Activated naive CD8-positive, alpha-beta T cell treated with anti-CD3 and anti-CD28 coated beads, Interleukin-2, amount 50 U/mL, for 24 hours (primary cell): Measurements from ENCODE around the gene GBX2.

Source experiments
- ATAC-seq: fragments of 150-1000 bp; cut with Tn5 transposase; one replicate; pipeline ENCODE4 v1.10.0; 2021
- DNase-seq: peaks from one replicate; pipeline ENCODE4 v3.0.0; 2021
- H3K27ac Mint-ChIP-seq: one replicate; pipeline ENCODE4 v1.8.0; 2021; ENCODE audit warnings: mild to moderate bottlenecking, mixed read lengths
- H3K27me3 Mint-ChIP-seq: one replicate; pipeline ENCODE4 v1.8.0; 2021; ENCODE audit warnings: mixed read lengths
- H3K36me3 Mint-ChIP-seq: one replicate; pipeline ENCODE4 v1.8.0; 2021; ENCODE audit warnings: low read depth, mixed read lengths
- H3K4me1 Mint-ChIP-seq: one replicate; pipeline ENCODE4 v1.8.0; 2021; ENCODE audit warnings: mixed read lengths
- H3K4me3 Mint-ChIP-seq: one replicate; pipeline ENCODE4 v1.8.0; 2021; ENCODE audit warnings: mild to moderate bottlenecking, moderate library complexity, mixed read lengths
- H3K9me3 Mint-ChIP-seq: one replicate; pipeline ENCODE4 v1.8.0; 2021; ENCODE audit warnings: mixed read lengths

GBX2 gene

GRCh38 chr2:236204953-236205352 is 36.8 kb upstream of the GBX2 start:
- no peak for ATAC-seq
- no peak for DNase-seq
- Mint-ChIP-seq H3K9me3 (no peaks in the 10 kb centered on the region), H3K4me1 (no peaks in the 10 kb centered on the region), H3K36me3 (no peaks in the 10 kb centered on the region), H3K27me3 (peaks cover 2% of the 10 kb centered on the region), H3K27ac (no peak overlapping the region), H3K4me3 (no peak overlapping the region)

- H3K27ac Mint-ChIP-seq, result no peak overlapping the region
These were observed 32.2 kb upstream of the GBX2 start for GRCh38 chr2:236200378-236200777.

GRCh38 chr2:236196366-236196765 is 28.2 kb upstream of the GBX2 start:
- H3K9me3 Mint-ChIP-seq, result no peaks in the 10 kb centered on the region
- ATAC-seq (no peak), DNase-seq (no peak)
- no peak overlapping the region for H3K27ac Mint-ChIP-seq
- H3K4me3 Mint-ChIP-seq, result no peak overlapping the region
- H3K36me3 Mint-ChIP-seq, result no peaks in the 10 kb centered on the region
- no peaks in the 10 kb centered on the region for H3K4me1 Mint-ChIP-seq
- H3K27me3 Mint-ChIP-seq, result peaks cover 2% of the 10 kb centered on the region

More at GRCh38 chr2:236200378-236200777, 32.2 kb upstream of the GBX2 start:
- peaks cover 2% of the 10 kb centered on the region for H3K27me3 Mint-ChIP-seq
- no peaks in the 10 kb centered on the region for H3K36me3 Mint-ChIP-seq
- DNase-seq (no peak), ATAC-seq (no peak)
- no peaks in the 10 kb centered on the region for H3K9me3 Mint-ChIP-seq
- no peaks in the 10 kb centered on the region for H3K4me1 Mint-ChIP-seq
- no peak overlapping the region for H3K4me3 Mint-ChIP-seq

- DNase-seq (no peak), ATAC-seq (no peak)
- Mint-ChIP-seq H3K36me3 (no peaks in the 10 kb centered on the region), H3K9me3 (no peaks in the 10 kb centered on the region), H3K4me1 (no peaks in the 10 kb centered on the region), H3K27me3 (peaks cover 2% of the 10 kb centered on the region), H3K27ac (no peak overlapping the region), H3K4me3 (no peak overlapping the region)
These were observed 27.5 kb upstream of the GBX2 start for GRCh38 chr2:236195726-236196125.

- Mint-ChIP-seq H3K9me3 (no peaks in the 10 kb centered on the region), H3K4me1 (no peaks in the 10 kb centered on the region), H3K36me3 (no peaks in the 10 kb centered on the region), H3K27ac (no peak overlapping the region), H3K4me3 (no peak overlapping the region), H3K27me3 (peaks cover 2% of the 10 kb centered on the region)
- no peak for ATAC-seq
- DNase-seq, result no peak
These were observed 26.6 kb upstream of the GBX2 start for GRCh38 chr2:236194786-236195185.

- Mint-ChIP-seq H3K27ac (no peak overlapping the region), H3K4me1 (no peaks in the 10 kb centered on the region), H3K36me3 (no peaks in the 10 kb centered on the region), H3K4me3 (no peak overlapping the region), H3K9me3 (no peaks in the 10 kb centered on the region), H3K27me3 (no peaks in the 10 kb centered on the region)
- DNase-seq (no peak), ATAC-seq (no peak)
These were observed 24.8 kb upstream of the GBX2 start for GRCh38 chr2:236193026-236193425.

- no peaks in the 10 kb centered on the region for H3K36me3 Mint-ChIP-seq
- H3K9me3 Mint-ChIP-seq, result peaks cover 7% of the 10 kb centered on the region
- H3K27me3 Mint-ChIP-seq, result peaks cover 5% of the 10 kb centered on the region
These were observed 22.5 kb upstream of the GBX2 start for GRCh38 chr2:236190674-236191073.

GRCh38 chr2:236184701-236185100 is 16.5 kb upstream of the GBX2 start:
- Mint-ChIP-seq H3K4me1 (peaks cover 2% of the 10 kb centered on the region), H3K27ac (no peak overlapping the region), H3K4me3 (no peak overlapping the region), H3K9me3 (peaks cover 7% of the 10 kb centered on the region), H3K36me3 (no peaks in the 10 kb centered on the region), H3K27me3 (peaks cover 45% of the 10 kb centered on the region)
- DNase-seq (no peak), ATAC-seq (no peak)

More at GRCh38 chr2:236190674-236191073, 22.5 kb upstream of the GBX2 start:
- DNase-seq (no peak), ATAC-seq (no peak)
- no peaks in the 10 kb centered on the region for H3K4me1 Mint-ChIP-seq
- H3K4me3 Mint-ChIP-seq, result no peak overlapping the region
- H3K27ac Mint-ChIP-seq, result no peak overlapping the region

- Mint-ChIP-seq H3K4me1 (peaks cover 9% of the 10 kb centered on the region), H3K27ac (no peak overlapping the region), H3K9me3 (no peaks in the 10 kb centered on the region), H3K27me3 (peaks cover 74% of the 10 kb centered on the region), H3K36me3 (no peaks in the 10 kb centered on the region), H3K4me3 (no peak overlapping the region)
- DNase-seq (peak; percentile 56), ATAC-seq (no peak)
These were observed 12.8 kb upstream of the GBX2 start for GRCh38 chr2:236180831-236181453.

- Mint-ChIP-seq H3K27me3 (peaks cover 73% of the 10 kb centered on the region), H3K27ac (no peak overlapping the region), H3K9me3 (no peaks in the 10 kb centered on the region), H3K36me3 (no peaks in the 10 kb centered on the region), H3K4me1 (peaks cover 9% of the 10 kb centered on the region), H3K4me3 (no peak overlapping the region)
- DNase-seq (no peak), ATAC-seq (no peak)
These were observed 12.1 kb upstream of the GBX2 start for GRCh38 chr2:236180076-236180816.

- no peaks in the 10 kb centered on the region for H3K36me3 Mint-ChIP-seq
- ATAC-seq (no peak), DNase-seq (no peak)
- H3K27ac Mint-ChIP-seq, result no peak overlapping the region
- peaks cover 9% of the 10 kb centered on the region for H3K4me1 Mint-ChIP-seq
- H3K4me3 Mint-ChIP-seq, result no peak overlapping the region
- peaks cover 76% of the 10 kb centered on the region for H3K27me3 Mint-ChIP-seq
- no peaks in the 10 kb centered on the region for H3K9me3 Mint-ChIP-seq
These were observed 11.3 kb upstream of the GBX2 start for GRCh38 chr2:236179236-236180075.

- Mint-ChIP-seq H3K4me3 (no peak overlapping the region), H3K4me1 (peaks cover 9% of the 10 kb centered on the region), H3K27me3 (peaks cover 78% of the 10 kb centered on the region), H3K36me3 (no peaks in the 10 kb centered on the region), H3K27ac (no peak overlapping the region), H3K9me3 (no peaks in the 10 kb centered on the region)
- DNase-seq (no peak), ATAC-seq (no peak)
These were observed 10.7 kb upstream of the GBX2 start for GRCh38 chr2:236178890-236179235.

GRCh38 chr2:236177967-236178889 is 10.0 kb upstream of the GBX2 start:
- ATAC-seq (no peak), DNase-seq (peak; percentile 49)
- H3K36me3 Mint-ChIP-seq, result no peaks in the 10 kb centered on the region
- peak overlapping the region; percentile 21 for H3K4me3 Mint-ChIP-seq
- H3K9me3 Mint-ChIP-seq, result no peaks in the 10 kb centered on the region
- H3K4me1 Mint-ChIP-seq, result peaks cover 9% of the 10 kb centered on the region
- H3K27ac Mint-ChIP-seq, result no peak overlapping the region
- peaks cover 83% of the 10 kb centered on the region for H3K27me3 Mint-ChIP-seq

GRCh38 chr2:236177604-236177966 is 9.4 kb upstream of the GBX2 start:
- Mint-ChIP-seq H3K27ac (no peak overlapping the region), H3K36me3 (no peaks in the 10 kb centered on the region), H3K4me3 (no peak overlapping the region), H3K4me1 (peaks cover 9% of the 10 kb centered on the region), H3K9me3 (no peaks in the 10 kb centered on the region), H3K27me3 (peaks cover 81% of the 10 kb centered on the region)
- DNase-seq (peak; percentile 55), ATAC-seq (peak; percentile 60)
